Measurements from ENCODE around the gene PPRC1.

The PPRC1 gene

DNA sequence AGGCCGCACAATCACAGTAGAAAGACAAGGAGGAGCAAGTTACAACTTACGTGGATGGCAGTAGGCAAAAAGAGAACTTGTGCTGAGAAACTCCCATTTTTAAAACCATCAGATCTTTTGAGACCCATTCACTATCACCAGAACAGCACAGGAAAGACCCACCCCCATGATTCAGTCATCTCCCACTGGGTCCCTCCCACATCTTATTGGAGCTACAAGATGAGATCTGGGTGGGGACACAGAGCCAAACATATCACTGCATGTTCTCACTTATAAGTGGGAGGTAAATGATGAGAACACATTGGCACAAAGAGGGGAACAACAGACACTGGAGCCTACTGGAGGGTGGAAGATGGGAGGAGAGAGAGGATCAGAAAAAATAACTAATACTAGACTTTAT, 51.8 kb downstream of the PPRC1 start:
- no CpG with 5 or more reads among the region's 2 CpGs for WGBS, 2 donors (ENCODE audit: extremely low coverage in 2 of 2, insufficient read length in 2 of 2, insufficient replicate concordance in 1 of 2)
- no peaks in the 10 kb centered on the region for H3K79me1 ChIP-seq (ENCODE audit: low read depth, low read length)
- no peak overlapping the region for H3K9ac ChIP-seq (ENCODE audit: low read depth, low read length, poor library complexity)

DNA sequence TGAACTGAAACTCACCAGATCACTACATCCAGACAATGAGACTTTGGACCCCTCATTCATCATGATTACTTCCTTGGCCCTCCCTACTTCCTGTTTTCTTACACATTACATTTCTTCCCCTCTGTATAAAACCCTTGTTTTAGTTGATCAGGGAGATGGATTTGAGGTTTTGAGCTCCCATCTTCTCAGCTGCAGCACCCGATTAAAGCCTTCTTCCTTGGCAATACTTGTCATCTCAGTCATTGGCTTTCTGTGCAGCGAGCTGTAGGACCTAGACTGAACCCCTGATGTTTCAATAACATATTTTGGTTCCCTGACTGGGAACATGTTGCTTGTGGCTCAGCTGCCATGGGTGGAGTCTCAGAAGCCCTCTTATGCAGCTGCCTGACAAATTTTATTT, 52.4 kb downstream of the PPRC1 start:
- Histone ChIP-seq H2BK5ac (ENCODE audit: low read length) (no peak overlapping the region), H3K27ac (replicated peaks; ENCODE audit: low read length) (no peak overlapping the region), H3K36me3 (replicated peaks in 1 of 2; ENCODE audit: control insufficient read depth in 2 of 2, insufficient read depth in 2 of 2, low read length in 2 of 2) (no peaks in the 10 kb centered on the region), H2BK15ac (ENCODE audit: low read length) (no peak overlapping the region), H2BK120ac (ENCODE audit: low read depth, low read length) (no peak overlapping the region), H3K14ac (ENCODE audit: low read length) (no peak overlapping the region), H3K23ac (ENCODE audit: low read depth, low read length, poor library complexity) (no peak overlapping the region), H3K27me3 (ENCODE audit: control insufficient read depth in 3 of 3, insufficient read depth in 3 of 3, low read depth in 1 of 3, low read length in 3 of 3) (no peaks in the 10 kb centered on the region), H3K18ac (ENCODE audit: low read length) (no peak overlapping the region), H3K9me3 (replicated peaks in 1 of 2; ENCODE audit: control insufficient read depth in 2 of 2, insufficient read depth in 1 of 2, low read depth in 1 of 2, low read length in 2 of 2) (peaks cover 7 to 10% of the 10 kb centered on the region in 2 donors), H3K4me2 (ENCODE audit: insufficient read depth, low read length, poor library complexity, severe bottlenecking) (no peak overlapping the region), H2AK5ac (ENCODE audit: low read depth, low read length) (no peak overlapping the region), H3K4me1 (ENCODE audit: control insufficient read depth in 2 of 2, insufficient read depth in 1 of 2, low read depth in 1 of 2, low read length in 2 of 2) (no peaks in the 10 kb centered on the region), H4K8ac (ENCODE audit: low read depth, low read length) (no peak overlapping the region), H3K4ac (ENCODE audit: low read length) (no peak overlapping the region), H3K4me3 (ENCODE audit: low read length in 2 of 2) (no peak overlapping the region), H3K9ac (ENCODE audit: low read depth, low read length, poor library complexity) (no peak overlapping the region), H4K91ac (ENCODE audit: low read depth, low read length, poor library complexity) (no peak overlapping the region), H3K79me1 (ENCODE audit: low read depth, low read length) (no peaks in the 10 kb centered on the region), H2BK12ac (ENCODE audit: low read length) (no peak overlapping the region), H2AFZ (ENCODE audit: low read length) (no peak overlapping the region)
- no CpG with 5 or more reads among the region's 2 CpGs for WGBS, 2 donors (ENCODE audit: extremely low coverage in 2 of 2, insufficient read length in 2 of 2, insufficient replicate concordance in 1 of 2)
- DNase-seq (ENCODE audit: low spot score): no peak

More for the DNA sequence above, 51.8 kb downstream of the PPRC1 start:
- H2BK15ac ChIP-seq (ENCODE audit: low read length): no peak overlapping the region
- no peaks in the 10 kb centered on the region for H3K4me1 ChIP-seq (ENCODE audit: control insufficient read depth in 2 of 2, insufficient read depth in 1 of 2, low read depth in 1 of 2, low read length in 2 of 2)
- no peak overlapping the region for H3K4me3 ChIP-seq (ENCODE audit: low read length in 2 of 2)
- H3K18ac ChIP-seq (ENCODE audit: low read length): no peak overlapping the region
- no peak overlapping the region for H2BK12ac ChIP-seq (ENCODE audit: low read length)
- H3K27ac ChIP-seq (replicated peaks; ENCODE audit: low read length): no peak overlapping the region
- no peak overlapping the region for H3K4me2 ChIP-seq (ENCODE audit: insufficient read depth, low read length, poor library complexity, severe bottlenecking)
- no peak overlapping the region for H3K23ac ChIP-seq (ENCODE audit: low read depth, low read length, poor library complexity)
- no peak overlapping the region for H2BK120ac ChIP-seq (ENCODE audit: low read depth, low read length)
- H4K8ac ChIP-seq (ENCODE audit: low read depth, low read length): no peak overlapping the region
- H4K91ac ChIP-seq (ENCODE audit: low read depth, low read length, poor library complexity): no peak overlapping the region
- no peak overlapping the region for H2AK5ac ChIP-seq (ENCODE audit: low read depth, low read length)
- no peak overlapping the region for H2BK5ac ChIP-seq (ENCODE audit: low read length)
- H3K14ac ChIP-seq (ENCODE audit: low read length): no peak overlapping the region
- H3K4ac ChIP-seq (ENCODE audit: low read length): no peak overlapping the region
- H3K36me3 ChIP-seq (replicated peaks in 1 of 2; ENCODE audit: control insufficient read depth in 2 of 2, insufficient read depth in 2 of 2, low read length in 2 of 2): no peaks in the 10 kb centered on the region
- no peak overlapping the region for H2AFZ ChIP-seq (ENCODE audit: low read length)
- H3K9me3 ChIP-seq (replicated peaks in 1 of 2; ENCODE audit: control insufficient read depth in 2 of 2, insufficient read depth in 1 of 2, low read depth in 1 of 2, low read length in 2 of 2): peaks cover 7 to 10% of the 10 kb centered on the region in 2 donors
- H3K27me3 ChIP-seq (ENCODE audit: control insufficient read depth in 3 of 3, insufficient read depth in 3 of 3, low read depth in 1 of 3, low read length in 3 of 3): no peaks in the 10 kb centered on the region
- DNase-seq (ENCODE audit: low spot score): no peak

DNA sequence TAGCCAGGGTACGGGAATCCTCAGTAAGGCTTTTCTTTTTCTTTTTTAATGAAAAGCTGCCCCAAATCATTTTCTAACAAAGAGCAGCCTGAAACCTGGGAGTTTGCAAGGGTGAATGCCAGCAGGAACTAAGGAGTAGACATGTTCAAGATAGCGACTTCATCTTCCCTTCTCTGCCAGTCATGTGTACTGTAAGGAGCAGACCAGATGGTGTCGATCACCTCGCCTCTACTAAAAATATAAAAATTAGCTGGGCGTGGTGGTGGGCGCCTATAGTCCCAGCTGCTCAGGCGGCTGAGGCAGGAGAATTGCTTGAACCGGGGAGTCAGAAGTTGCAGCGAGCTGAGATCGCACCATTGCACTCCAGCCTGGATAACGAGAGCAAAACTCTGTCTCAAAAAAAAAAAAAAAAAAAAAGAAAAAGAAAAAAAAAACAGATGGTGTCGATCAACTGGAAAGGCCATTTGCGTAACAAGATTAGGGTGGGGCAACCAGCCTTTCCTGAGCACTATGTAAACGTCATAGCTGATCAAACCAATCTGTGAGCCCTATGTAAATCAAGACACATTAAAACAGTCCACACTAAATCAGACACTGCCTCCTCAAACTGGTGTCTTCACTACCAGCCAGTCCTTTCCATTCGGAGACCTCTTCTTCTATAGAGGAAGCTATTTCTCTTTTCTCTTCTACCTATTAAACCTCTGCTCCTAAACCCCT, 53.1 kb downstream of the PPRC1 start:
- H3K4ac ChIP-seq (ENCODE audit: low read length): no peak overlapping the region
- no peak for DNase-seq (ENCODE audit: low spot score)
- no CpG with 5 or more reads among the region's 15 CpGs for WGBS, 2 donors (ENCODE audit: extremely low coverage in 2 of 2, insufficient read length in 2 of 2, insufficient replicate concordance in 1 of 2)
- H4K8ac ChIP-seq (ENCODE audit: low read depth, low read length): no peak overlapping the region
- H2BK120ac ChIP-seq (ENCODE audit: low read depth, low read length): no peak overlapping the region
- H2BK5ac ChIP-seq (ENCODE audit: low read length): no peak overlapping the region
- H2AK5ac ChIP-seq (ENCODE audit: low read depth, low read length): no peak overlapping the region
- H3K27me3 ChIP-seq (ENCODE audit: control insufficient read depth in 3 of 3, insufficient read depth in 3 of 3, low read depth in 1 of 3, low read length in 3 of 3): no peaks in the 10 kb centered on the region
- H3K27ac ChIP-seq (replicated peaks; ENCODE audit: low read length): no peak overlapping the region
- no peaks in the 10 kb centered on the region for H3K4me1 ChIP-seq (ENCODE audit: control insufficient read depth in 2 of 2, insufficient read depth in 1 of 2, low read depth in 1 of 2, low read length in 2 of 2)
- H3K9me3 ChIP-seq (replicated peaks in 1 of 2; ENCODE audit: control insufficient read depth in 2 of 2, insufficient read depth in 1 of 2, low read depth in 1 of 2, low read length in 2 of 2): peaks cover 7 to 10% of the 10 kb centered on the region in 2 donors
- H4K91ac ChIP-seq (ENCODE audit: low read depth, low read length, poor library complexity): no peak overlapping the region
- no peak overlapping the region for H3K9ac ChIP-seq (ENCODE audit: low read depth, low read length, poor library complexity)
- no peak overlapping the region for H3K23ac ChIP-seq (ENCODE audit: low read depth, low read length, poor library complexity)
- H2BK12ac ChIP-seq (ENCODE audit: low read length): no peak overlapping the region
- no peaks in the 10 kb centered on the region for H3K36me3 ChIP-seq (replicated peaks in 1 of 2; ENCODE audit: control insufficient read depth in 2 of 2, insufficient read depth in 2 of 2, low read length in 2 of 2)
- no peak overlapping the region for H3K18ac ChIP-seq (ENCODE audit: low read length)
- H3K79me1 ChIP-seq (ENCODE audit: low read depth, low read length): no peaks in the 10 kb centered on the region
- H3K4me3 ChIP-seq (ENCODE audit: low read length in 2 of 2): no peak overlapping the region
- no peak overlapping the region for H3K14ac ChIP-seq (ENCODE audit: low read length)
- no peak overlapping the region for H2AFZ ChIP-seq (ENCODE audit: low read length)
- no peak overlapping the region for H3K4me2 ChIP-seq (ENCODE audit: insufficient read depth, low read length, poor library complexity, severe bottlenecking)
- H2BK15ac ChIP-seq (ENCODE audit: low read length): no peak overlapping the region

GRCh38 chr10:102188298-102188940, 55.6 kb downstream of the PPRC1 start:
- Histone ChIP-seq H3K4ac (ENCODE audit: low read length) (no peak overlapping the region), H4K8ac (ENCODE audit: low read depth, low read length) (no peak overlapping the region), H2AFZ (ENCODE audit: low read length) (no peak overlapping the region), H3K36me3 (replicated peaks in 1 of 2; ENCODE audit: control insufficient read depth in 2 of 2, insufficient read depth in 2 of 2, low read length in 2 of 2) (no peaks in the 10 kb centered on the region), H3K4me1 (ENCODE audit: control insufficient read depth in 2 of 2, insufficient read depth in 1 of 2, low read depth in 1 of 2, low read length in 2 of 2) (no peaks in the 10 kb centered on the region), H3K14ac (ENCODE audit: low read length) (no peak overlapping the region), H3K23ac (ENCODE audit: low read depth, low read length, poor library complexity) (peak overlapping the region; percentile 69), H2AK5ac (ENCODE audit: low read depth, low read length) (no peak overlapping the region), H3K27me3 (ENCODE audit: control insufficient read depth in 3 of 3, insufficient read depth in 3 of 3, low read depth in 1 of 3, low read length in 3 of 3) (no peaks in the 10 kb centered on the region), H3K18ac (ENCODE audit: low read length) (peak overlapping the region; percentile 58), H2BK120ac (ENCODE audit: low read depth, low read length) (no peak overlapping the region), H3K9ac (ENCODE audit: low read depth, low read length, poor library complexity) (no peak overlapping the region), H2BK12ac (ENCODE audit: low read length) (peak overlapping the region; percentile 34), H3K79me1 (ENCODE audit: low read depth, low read length) (no peaks in the 10 kb centered on the region), H3K4me3 (ENCODE audit: low read length in 2 of 2) (no peak overlapping the region), H2BK5ac (ENCODE audit: low read length) (peak overlapping the region; percentile 77), H3K27ac (replicated peaks; ENCODE audit: low read length) (no peak overlapping the region), H3K4me2 (ENCODE audit: insufficient read depth, low read length, poor library complexity, severe bottlenecking) (no peak overlapping the region), H4K91ac (ENCODE audit: low read depth, low read length, poor library complexity) (no peak overlapping the region), H3K9me3 (replicated peaks in 1 of 2; ENCODE audit: control insufficient read depth in 2 of 2, insufficient read depth in 1 of 2, low read depth in 1 of 2, low read length in 2 of 2) (peaks cover 12 to 24% of the 10 kb centered on the region in 2 donors), H2BK15ac (ENCODE audit: low read length) (peak overlapping the region; percentile 52)
- WGBS, 2 donors (ENCODE audit: extremely low coverage in 2 of 2, insufficient read length in 2 of 2, insufficient replicate concordance in 1 of 2): no CpG with 5 or more reads among the region's 3 CpGs
- DNase-seq (ENCODE audit: low spot score): no peak

Measured in neuronal stem cell (in vitro differentiated cells).